Stomach (tissue), 4 donors: ENCODE results near the gene TECPR2.

Experiments
- CTCF ChIP-seq, 7 experiments: fragments of 450-650 bp in 4 of 7; fragments of 200-600 bp in 3 of 7; sonication (generic) in 3 of 7; IDR thresholded peaks; one replicate each; pipeline ENCODE4 v1.5.1; 2016 to 2019; ENCODE audit warnings: antibody characterized with exemption in 7 of 7, control low read depth in 2 of 7, mild to moderate bottlenecking in 1 of 7
- EP300 ChIP-seq: sonication (generic); formaldehyde crosslinking; IDR thresholded peaks from one replicate; pipeline ENCODE4 v1.6.1; 2017; ENCODE audit warnings: antibody characterized with exemption
- POLR2A ChIP-seq, 4 donors: fragments of 450-650 bp; IDR thresholded peaks; one replicate each; pipeline ENCODE4 v1.6.1; 2016; ENCODE audit warnings: antibody characterized with exemption in 4 of 4, control low read depth in 2 of 4, mild to moderate bottlenecking in 1 of 4, moderate library complexity in 1 of 4
- POLR2AphosphoS5 ChIP-seq, 3 donors: sonication (generic); formaldehyde crosslinking; IDR thresholded peaks; one replicate each; pipeline ENCODE4 v1.6.1; 2016; ENCODE audit warnings: antibody characterized with exemption in 3 of 3

GRCh38 chr14:102403028-102403427 is 40.3 kb downstream of the TECPR2 start:
- no peak for TF ChIP-seq CTCF (IDR thresholded peaks at IDR 0.05)
- no peak for TF ChIP-seq POLR2AphosphoS5 (IDR thresholded peaks at IDR 0.05)
- no peak for TF ChIP-seq EP300
- TF ChIP-seq POLR2A (IDR thresholded peaks at IDR 0.05) = no peak
